ENCODE data around the gene GABRR1.

The GABRR1 gene

DNA sequence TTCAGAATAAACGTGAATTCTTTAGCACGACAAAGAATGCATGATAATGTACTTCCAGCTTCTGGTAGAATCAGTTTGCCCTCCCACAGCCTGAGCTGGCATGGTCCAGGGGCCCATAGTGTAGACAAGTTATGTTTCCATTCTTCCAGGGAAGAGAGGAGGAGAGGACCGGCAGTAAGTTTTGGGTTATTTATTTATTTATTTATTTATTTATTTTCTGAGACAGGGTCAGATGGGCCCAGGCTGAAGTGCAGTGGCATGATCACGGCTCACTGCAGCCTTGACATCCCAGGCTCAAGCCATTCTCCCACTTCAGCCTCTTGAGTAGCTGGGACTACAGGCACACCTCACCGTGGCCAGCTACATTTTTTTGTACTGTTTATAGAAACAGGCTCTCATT lies 4.7 kb downstream of the GABRR1 start:
- Histone ChIP-seq H3K36me3 (ENCODE audit: insufficient read depth, low read length) (no peaks in the 10 kb centered on the region), H3K4me1 (ENCODE audit: insufficient read depth, low read length, severe bottlenecking) (no peaks in the 10 kb centered on the region), H3K4me2 (ENCODE audit: low read length) (no peak overlapping the region), H3K27ac (ENCODE audit: low read depth, low read length, poor library complexity, severe bottlenecking) (no peak overlapping the region), H3K9me2 (ENCODE audit: low read depth, low read length) (no peaks in the 10 kb centered on the region), H3K27me3 (ENCODE audit: insufficient read depth, low read length) (peaks cover under 1% of the 10 kb centered on the region; the same call in 1 of the 2 replicates), H2AFZ (ENCODE audit: low read length) (no peak overlapping the region), H3K79me2 (ENCODE audit: insufficient read depth, low read length) (no peaks in the 10 kb centered on the region), H3K9ac (ENCODE audit: low read length) (no peak overlapping the region), H4K20me1 (ENCODE audit: insufficient read depth, low read length) (no peaks in the 10 kb centered on the region), H3K9me3 (ENCODE audit: low read length) (no peaks in the 10 kb centered on the region), H3K4me3 (ENCODE audit: low read depth, low read length, poor library complexity, severe bottlenecking) (no peak overlapping the region), H3F3A (ENCODE audit: insufficient read depth, low read length) (no peaks in the 10 kb centered on the region)
- TF ChIP-seq, protein P1, sequence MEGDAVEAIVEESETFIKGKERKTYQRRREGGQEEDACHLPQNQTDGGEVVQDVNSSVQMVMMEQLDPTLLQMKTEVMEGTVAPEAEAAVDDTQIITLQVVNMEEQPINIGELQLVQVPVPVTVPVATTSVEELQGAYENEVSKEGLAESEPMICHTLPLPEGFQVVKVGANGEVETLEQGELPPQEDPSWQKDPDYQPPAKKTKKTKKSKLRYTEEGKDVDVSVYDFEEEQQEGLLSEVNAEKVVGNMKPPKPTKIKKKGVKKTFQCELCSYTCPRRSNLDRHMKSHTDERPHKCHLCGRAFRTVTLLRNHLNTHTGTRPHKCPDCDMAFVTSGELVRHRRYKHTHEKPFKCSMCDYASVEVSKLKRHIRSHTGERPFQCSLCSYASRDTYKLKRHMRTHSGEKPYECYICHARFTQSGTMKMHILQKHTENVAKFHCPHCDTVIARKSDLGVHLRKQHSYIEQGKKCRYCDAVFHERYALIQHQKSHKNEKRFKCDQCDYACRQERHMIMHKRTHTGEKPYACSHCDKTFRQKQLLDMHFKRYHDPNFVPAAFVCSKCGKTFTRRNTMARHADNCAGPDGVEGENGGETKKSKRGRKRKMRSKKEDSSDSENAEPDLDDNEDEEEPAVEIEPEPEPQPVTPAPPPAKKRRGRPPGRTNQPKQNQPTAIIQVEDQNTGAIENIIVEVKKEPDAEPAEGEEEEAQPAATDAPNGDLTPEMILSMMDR (IDR thresholded peaks at IDR 0.05; ENCODE audit: low read length) = no peak
- no peak for TF ChIP-seq EZH2 (IDR thresholded peaks at IDR 0.05; ENCODE audit: borderline replicate concordance, low read length)

DNA sequence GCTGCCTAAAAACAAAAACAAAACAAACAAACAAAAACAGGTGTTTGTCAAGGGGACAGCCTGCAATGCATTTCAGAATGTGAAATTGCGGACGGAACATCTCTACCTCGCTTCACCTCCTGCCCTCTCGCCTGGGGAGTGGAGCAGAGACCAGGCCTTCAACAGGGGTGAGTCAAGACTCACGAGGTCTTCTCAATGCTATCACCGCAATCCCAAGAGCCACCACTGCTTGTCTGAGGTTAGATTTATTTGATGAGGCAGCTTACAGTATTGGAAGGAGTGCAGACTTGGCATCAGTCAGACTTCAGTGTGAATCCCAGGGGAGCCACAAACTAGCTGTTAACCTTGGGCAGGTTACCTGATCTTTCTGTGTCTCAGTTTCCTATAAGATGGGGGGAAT lies 7.7 kb downstream of the GABRR1 start:
- Histone ChIP-seq H3K27ac (ENCODE audit: low read depth, low read length, poor library complexity, severe bottlenecking) (no peak overlapping the region), H3K27me3 (ENCODE audit: insufficient read depth, low read length) (no peaks in the 10 kb centered on the region), H3K9me3 (ENCODE audit: low read length) (no peaks in the 10 kb centered on the region), H3K9ac (ENCODE audit: low read length) (no peak overlapping the region), H3K4me3 (ENCODE audit: low read depth, low read length, poor library complexity, severe bottlenecking) (no peak overlapping the region), H3K4me1 (ENCODE audit: insufficient read depth, low read length, severe bottlenecking) (no peaks in the 10 kb centered on the region), H3K36me3 (ENCODE audit: insufficient read depth, low read length) (no peaks in the 10 kb centered on the region), H3K79me2 (ENCODE audit: insufficient read depth, low read length) (no peaks in the 10 kb centered on the region), H3F3A (ENCODE audit: insufficient read depth, low read length) (no peaks in the 10 kb centered on the region), H4K20me1 (ENCODE audit: insufficient read depth, low read length) (no peaks in the 10 kb centered on the region), H3K9me2 (ENCODE audit: low read depth, low read length) (no peaks in the 10 kb centered on the region), H2AFZ (ENCODE audit: low read length) (no peak overlapping the region), H3K4me2 (ENCODE audit: low read length) (no peak overlapping the region)
- TF ChIP-seq, protein P1 (IDR thresholded peaks at IDR 0.05; ENCODE audit: low read length) = no peak
- TF ChIP-seq EZH2 (IDR thresholded peaks at IDR 0.05; ENCODE audit: borderline replicate concordance, low read length) = no peak

DNA sequence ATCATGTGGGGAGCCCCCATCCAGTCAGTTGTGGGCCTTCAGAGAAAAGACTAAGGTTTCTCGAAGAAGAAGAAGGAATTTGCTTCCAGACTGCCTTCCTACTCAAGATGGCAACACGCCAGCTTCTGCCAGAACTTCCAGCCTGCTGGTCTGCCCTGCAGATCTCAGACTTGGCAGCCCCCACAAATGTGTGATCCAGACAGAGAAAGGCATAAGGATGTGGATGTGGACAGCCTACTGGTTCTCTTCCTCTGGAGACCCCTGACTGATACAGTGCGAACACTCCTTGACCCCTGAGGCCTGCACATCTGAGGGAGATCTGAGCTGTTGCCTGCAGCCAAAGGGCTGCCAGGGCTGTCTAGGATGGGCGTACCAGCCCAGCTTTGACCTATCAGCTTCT lies 8.6 kb downstream of the GABRR1 start:
- Histone ChIP-seq H3K4me2 (ENCODE audit: low read length) (no peak overlapping the region), H3K4me3 (ENCODE audit: low read depth, low read length, poor library complexity, severe bottlenecking) (no peak overlapping the region), H3K79me2 (ENCODE audit: insufficient read depth, low read length) (no peaks in the 10 kb centered on the region), H3K9me2 (ENCODE audit: low read depth, low read length) (no peaks in the 10 kb centered on the region), H2AFZ (ENCODE audit: low read length) (no peak overlapping the region), H3K4me1 (ENCODE audit: insufficient read depth, low read length, severe bottlenecking) (no peaks in the 10 kb centered on the region), H3K9ac (ENCODE audit: low read length) (no peak overlapping the region), H3F3A (ENCODE audit: insufficient read depth, low read length) (no peaks in the 10 kb centered on the region), H3K9me3 (ENCODE audit: low read length) (no peaks in the 10 kb centered on the region), H3K36me3 (ENCODE audit: insufficient read depth, low read length) (no peaks in the 10 kb centered on the region), H3K27ac (ENCODE audit: low read depth, low read length, poor library complexity, severe bottlenecking) (no peak overlapping the region), H4K20me1 (ENCODE audit: insufficient read depth, low read length) (no peaks in the 10 kb centered on the region), H3K27me3 (ENCODE audit: insufficient read depth, low read length) (0 out of 2 replicates have a peak, but pooled peaks cover 2% of the 10 kb centered on the region)
- TF ChIP-seq, protein P1 (IDR thresholded peaks at IDR 0.05; ENCODE audit: low read length) = no peak
- TF ChIP-seq EZH2 (IDR thresholded peaks at IDR 0.05; ENCODE audit: borderline replicate concordance, low read length) = no peak
